Liver (tissue), 3 donors: Measurements from ENCODE around the gene TSPAN18.

Experiments
- ATF3 ChIP-seq: IDR thresholded peaks from 2 replicates; pipeline ENCODE4 v1.6.1; 2016; ENCODE audit warnings: antibody characterized with exemption
- CTCF ChIP-seq: fragments of 150-350 bp; IDR thresholded peaks from 2 replicates; pipeline ENCODE4 v1.5.1; 2017; ENCODE audit warnings: improper control_type of control experiment, low read depth, low read length; ENCODE audit not compliant: missing input control
- EGR1 ChIP-seq, 2 donors: IDR thresholded peaks; 2 replicates each; pipeline ENCODE4 v1.6.1; 2016 to 2018; ENCODE audit warnings: antibody characterized with exemption in 2 of 2, low read depth in 2 of 2
- FOXA1 ChIP-seq: IDR thresholded peaks from 2 replicates; pipeline ENCODE4 v1.6.1; 2016; ENCODE audit warnings: antibody characterized with exemption
- GABPA ChIP-seq, 2 donors: IDR thresholded peaks in 1 of 2; conservative IDR thresholded peaks in 1 of 2; 2 replicates each; pipeline ENCODE4 v1.6.1; 2016; ENCODE audit warnings: antibody characterized with exemption in 2 of 2, mild to moderate bottlenecking in 1 of 2, moderate library complexity in 1 of 2
- HNF4A ChIP-seq, 2 donors: conservative IDR thresholded peaks; 2 replicates each; pipeline ENCODE4 v1.6.1; 2016; ENCODE audit warnings: antibody characterized with exemption in 2 of 2, mild to moderate bottlenecking in 2 of 2
- MAX ChIP-seq: IDR thresholded peaks from 2 replicates; pipeline ENCODE4 v1.6.1; 2016; ENCODE audit warnings: antibody characterized with exemption
- RAD21 ChIP-seq, 2 donors: IDR thresholded peaks; 2 replicates each; pipeline ENCODE4 v1.6.1; 2016; ENCODE audit warnings: antibody characterized with exemption in 2 of 2, mild to moderate bottlenecking in 2 of 2
- REST ChIP-seq: IDR thresholded peaks from 2 replicates; pipeline ENCODE4 v1.6.1; 2016; ENCODE audit warnings: antibody characterized with exemption, mild to moderate bottlenecking
- SP1 ChIP-seq: IDR thresholded peaks from 2 replicates; pipeline ENCODE4 v1.6.1; 2018; ENCODE audit warnings: antibody characterized with exemption, mild to moderate bottlenecking
- TAF1 ChIP-seq: conservative IDR thresholded peaks from 2 replicates; pipeline ENCODE4 v1.6.1; 2016; ENCODE audit warnings: antibody characterized with exemption, mild to moderate bottlenecking
- YY1 ChIP-seq: IDR thresholded peaks from 2 replicates; pipeline ENCODE4 v1.6.1; 2016; ENCODE audit warnings: antibody characterized with exemption, mild to moderate bottlenecking
- ZBTB33 ChIP-seq: IDR thresholded peaks from 2 replicates; pipeline ENCODE4 v1.6.1; 2016; ENCODE audit warnings: antibody characterized with exemption
- donor health status: healthy.
- donor health status: healthy.

GRCh38 chr11:44729063-44729462 is 2.3 kb downstream of the TSPAN18 start:
- no peak for TF ChIP-seq CTCF
- no peak for TF ChIP-seq YY1
- TF ChIP-seq TAF1: no peak
- TF ChIP-seq MAX: no peak
- no peak for TF ChIP-seq GABPA (IDR thresholded peaks at IDR 0.05 in 1 of 2, conservative IDR thresholded peaks at IDR 0.05 in 1 of 2)
- no peak for TF ChIP-seq FOXA1
- TF ChIP-seq REST: no peak
- TF ChIP-seq EGR1 (IDR thresholded peaks at IDR 0.05; ENCODE audit: low read depth in 2 of 2): no peak
- no peak for TF ChIP-seq SP1
- TF ChIP-seq ZBTB33: no peak
- no peak for TF ChIP-seq RAD21 (IDR thresholded peaks at IDR 0.05)
- TF ChIP-seq ATF3: no peak
- TF ChIP-seq HNF4A (conservative IDR thresholded peaks at IDR 0.05): no peak
